EH (cell line): ENCODE data around the gene ARG2.
"Not testable (repeated sequence)": the region's sequence is repeated elsewhere in the genome, so short reads cannot be mapped to it uniquely, and the experiment has no call there.

Experiments used
- DNase-seq: peaks from one replicate; pipeline ENCODE4 v3.0.0-alpha.2; 2015; ENCODE audit warnings: low read depth

ARG2 gene

GRCh38 chr14:67586369-67586768 lies 33.4 kb upstream of the ARG2 start:
- no peak for DNase-seq

GRCh38 chr14:67589204-67589770 lies 30.4 kb upstream of the ARG2 start:
- DNase-seq = no peak

- not testable (repeated sequence) for DNase-seq
Observed at GRCh38 chr14:67593650-67594049, 26.1 kb upstream of the ARG2 start.

- no peak for DNase-seq
Observed at GRCh38 chr14:67595392-67595791, 24.3 kb upstream of the ARG2 start.

GRCh38 chr14:67599698-67600561 lies 19.8 kb upstream of the ARG2 start, which contains the start of gene PIGH:
PIGH (minus strand) TSS chr14:67600268; CDS start chr14:67600203, 65 bp downstream.
- DNase-seq = peak; percentile 84

- DNase-seq = not testable (repeated sequence)
Observed at GRCh38 chr14:67600562-67600974, 19.2 kb upstream of the ARG2 start.

- DNase-seq = no peak
Observed at GRCh38 chr14:67602076-67602475, 17.6 kb upstream of the ARG2 start.

GRCh38 chr14:67602995-67603545 lies 16.6 kb upstream of the ARG2 start:
- no peak for DNase-seq

- DNase-seq = no peak
Observed at GRCh38 chr14:67607646-67608045, 12.1 kb upstream of the ARG2 start.

GRCh38 chr14:67609642-67610310 lies 9.9 kb upstream of the ARG2 start:
- no peak for DNase-seq

- DNase-seq = no peak
Observed at GRCh38 chr14:67610491-67610890, 9.2 kb upstream of the ARG2 start.

GRCh38 chr14:67618617-67619063 lies 1.1 kb upstream of the ARG2 start:
- DNase-seq = peak; percentile 82

GRCh38 chr14:67620217-67620785 lies 581 bp downstream of the ARG2 start:
- peak; percentile 28 for DNase-seq

- peak; percentile 90 for DNase-seq
Observed at GRCh38 chr14:67622675-67623074, 3.0 kb downstream of the ARG2 start.

GRCh38 chr14:67623114-67623513 lies 3.4 kb downstream of the ARG2 start:
- DNase-seq = no peak

GRCh38 chr14:67626131-67626530 lies 6.4 kb downstream of the ARG2 start:
- not testable (repeated sequence) for DNase-seq

- no peak for DNase-seq
Observed at GRCh38 chr14:67627519-67627918, 7.8 kb downstream of the ARG2 start.

GRCh38 chr14:67630186-67630585 lies 10.5 kb downstream of the ARG2 start:
- DNase-seq = peak; percentile 7

GRCh38 chr14:67630938-67631337 lies 11.2 kb downstream of the ARG2 start:
- no peak for DNase-seq

GRCh38 chr14:67633451-67634147 lies 13.9 kb downstream of the ARG2 start:
- DNase-seq = no peak

- DNase-seq = peak; percentile 37
Observed at GRCh38 chr14:67636361-67636919, 16.7 kb downstream of the ARG2 start.
